HG03159 (cell line): ENCODE data around the gene RSPH1.

Source experiments
- ATAC-seq: cut with Tn5 transposase; IDR thresholded peaks from one replicate; pipeline ENCODE4 v1.9.1; 2021; ENCODE audit warnings: mild to moderate bottlenecking, moderate library complexity; ENCODE audit not compliant: unreplicated experiment

RSPH1 gene

GRCh38 chr21:42496120-42496838 is at the start of gene RSPH1:
RSPH1 (minus strand) TSS chr21:42496224; CDS start chr21:42496186, 38 bp downstream.
- ATAC-seq = peak; percentile 94

GRCh38 chr21:42545745-42546144 is 49.7 kb upstream of the RSPH1 start:
- no peak for ATAC-seq

DNA sequence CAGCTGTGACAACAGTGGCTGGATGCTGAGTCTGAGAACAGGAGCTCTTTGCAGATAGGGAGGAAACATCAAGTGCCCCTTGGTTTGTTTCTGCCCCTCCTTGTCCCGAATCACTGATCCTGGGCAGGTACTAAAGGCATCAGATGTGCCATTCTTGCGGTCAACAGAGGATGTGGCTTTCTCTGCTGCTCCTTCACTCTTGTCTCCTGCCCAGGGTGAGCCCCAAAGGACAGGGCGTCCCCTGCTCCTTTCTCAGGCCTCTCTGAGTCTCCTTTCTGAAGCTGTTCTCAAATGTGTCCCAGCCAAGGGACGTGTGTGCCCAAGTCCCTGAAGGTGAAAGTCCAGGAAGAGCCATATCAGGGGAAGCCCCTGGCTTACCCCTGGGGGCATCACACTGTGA is 49.3 kb upstream of the RSPH1 start:
- no peak for ATAC-seq

DNA sequence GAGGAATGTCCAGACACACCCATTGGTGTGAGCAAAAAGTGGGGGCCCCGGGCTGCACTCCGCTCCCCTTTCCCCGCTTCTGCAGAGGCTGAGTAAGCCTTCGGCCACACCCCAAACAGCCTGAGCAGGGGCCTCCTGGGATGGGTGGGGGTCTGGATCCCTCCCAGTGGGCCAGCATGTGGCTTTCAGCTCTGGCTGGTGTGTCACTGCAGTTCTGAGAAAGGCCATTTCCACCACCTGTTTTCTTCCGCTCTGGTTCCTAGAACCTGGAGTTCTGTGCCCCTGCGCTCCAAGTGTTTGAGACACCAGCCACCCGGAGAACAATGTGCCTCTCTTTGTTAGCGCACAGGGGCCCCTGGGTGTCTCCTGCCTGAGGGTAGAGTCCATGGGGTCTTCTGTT is 48.5 kb upstream of the RSPH1 start:
- ATAC-seq = no peak

GRCh38 chr21:42543106-42543847 is 47.3 kb upstream of the RSPH1 start:
- no peak for ATAC-seq

GRCh38 chr21:42542596-42542995 is 46.6 kb upstream of the RSPH1 start:
- ATAC-seq = no peak

DNA sequence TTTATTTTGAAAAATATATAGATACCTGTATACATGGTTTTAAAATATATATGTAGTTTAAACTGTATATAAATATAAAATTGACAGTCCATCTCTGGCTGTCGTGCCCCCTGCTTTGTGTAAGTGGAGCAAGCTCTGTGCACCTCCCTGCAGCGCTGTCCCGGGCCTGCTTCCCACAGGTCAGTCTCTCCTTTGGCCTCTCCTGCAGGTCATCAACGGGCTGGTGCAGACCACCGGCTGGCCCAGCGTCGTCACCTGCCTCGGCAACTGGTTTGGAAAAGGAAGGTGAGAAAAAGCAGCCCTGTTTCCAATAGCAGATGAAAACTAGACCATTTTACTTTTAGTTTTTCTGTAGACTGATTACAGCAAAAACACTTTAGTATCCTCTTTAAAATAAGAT is 46.2 kb upstream of the RSPH1 start:
- no peak for ATAC-seq

DNA sequence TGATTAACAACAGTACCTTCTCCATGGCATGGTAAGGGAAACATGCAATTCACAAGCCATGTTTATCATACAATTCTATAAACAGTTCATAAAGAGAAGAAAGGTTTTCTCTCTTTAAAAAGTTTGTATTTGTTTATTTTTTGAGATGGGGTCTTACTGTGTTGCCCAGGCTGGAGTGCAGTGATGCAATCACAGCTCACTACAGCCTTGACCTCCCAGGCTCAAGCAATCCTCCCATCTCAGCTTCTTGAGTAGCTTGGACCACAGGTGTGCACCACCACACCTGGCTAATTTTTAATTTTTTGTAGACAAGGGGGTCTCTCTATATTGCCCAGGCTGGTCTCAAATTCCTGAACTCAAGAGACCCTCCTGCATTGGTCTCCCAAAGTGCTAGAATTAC is 45.6 kb upstream of the RSPH1 start:
- ATAC-seq = no peak

DNA sequence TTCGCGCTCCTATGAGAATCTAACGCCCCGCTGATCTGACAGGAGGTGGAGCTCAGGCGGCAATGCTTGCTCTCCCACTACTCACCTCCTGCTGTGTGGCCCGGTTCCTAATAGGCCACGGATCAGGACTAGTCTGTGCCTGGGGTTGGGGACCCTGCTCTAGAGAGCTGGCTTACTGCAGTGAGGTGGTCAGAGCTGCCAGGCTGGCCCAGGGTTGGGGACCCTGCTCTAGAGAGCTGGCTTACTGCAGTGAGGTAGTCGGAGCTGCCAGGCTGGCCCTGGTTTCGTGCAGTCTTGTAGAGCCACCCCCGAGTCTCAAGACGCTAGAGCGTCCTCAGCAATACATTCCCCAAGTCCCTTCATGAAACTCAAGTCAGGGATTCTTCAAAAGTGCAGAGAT is 45.1 kb upstream of the RSPH1 start:
- no peak for ATAC-seq

- no peak for ATAC-seq
Measured at GRCh38 chr21:42540396-42540795, 44.4 kb upstream of the RSPH1 start.

DNA sequence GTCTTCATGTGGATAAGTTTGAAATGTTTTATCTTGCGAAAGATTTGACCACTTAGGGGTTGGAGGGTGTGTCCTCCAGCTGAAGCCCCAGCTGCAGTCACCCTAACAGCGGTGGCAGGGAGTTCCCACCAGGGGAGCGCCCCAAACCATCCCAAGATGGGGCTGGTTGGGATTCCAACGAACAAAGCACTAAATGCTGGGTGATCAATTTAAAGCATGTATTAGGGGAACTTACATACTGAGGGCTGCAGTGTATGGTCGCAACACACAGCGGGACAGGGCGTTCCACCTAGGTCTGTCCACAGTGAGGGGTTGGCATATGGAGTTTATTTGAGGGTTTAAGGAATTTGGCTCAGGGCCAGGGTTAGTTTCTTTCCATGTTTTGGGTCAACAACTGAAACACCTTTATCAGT is 43.9 kb upstream of the RSPH1 start:
- ATAC-seq = no peak

- no peak for ATAC-seq
Measured at GRCh38 chr21:42539342-42539741, 43.3 kb upstream of the RSPH1 start.

GRCh38 chr21:42538479-42539275 is 42.7 kb upstream of the RSPH1 start:
- no peak for ATAC-seq

- no peak for ATAC-seq
Measured at GRCh38 chr21:42537106-42537742, 41.2 kb upstream of the RSPH1 start.

DNA sequence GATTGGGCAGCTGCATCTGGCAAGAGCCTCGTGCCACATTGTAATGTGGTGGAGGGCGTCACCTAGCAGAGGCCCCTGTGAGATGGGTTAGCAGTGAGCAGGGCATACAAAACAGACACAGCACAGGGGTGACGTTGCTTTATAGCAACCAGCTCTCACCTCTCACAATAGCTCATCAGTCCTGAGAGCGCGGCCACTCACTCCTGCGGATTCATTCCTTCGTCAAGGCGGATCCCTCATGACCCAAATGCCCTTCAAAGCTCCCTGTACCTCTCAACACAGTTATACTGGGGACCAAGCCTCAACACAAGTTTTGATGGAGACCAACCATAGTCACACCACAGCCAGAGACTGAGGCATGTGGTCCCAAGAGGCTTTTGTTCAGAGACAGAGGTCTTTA is 40.6 kb upstream of the RSPH1 start:
- ATAC-seq = no peak

GRCh38 chr21:42535602-42536171 is 39.7 kb upstream of the RSPH1 start:
- peak; percentile 49 for ATAC-seq

- ATAC-seq = no peak
Measured at GRCh38 chr21:42534421-42535378, 38.7 kb upstream of the RSPH1 start.

GRCh38 chr21:42533963-42534355 is 37.9 kb upstream of the RSPH1 start:
- no peak for ATAC-seq

GRCh38 chr21:42533306-42533962 is 37.4 kb upstream of the RSPH1 start:
- no peak for ATAC-seq
